ENCODE results near the gene CORT.

- TF ChIP-seq EP300 (IDR thresholded peaks at IDR 0.05): no peak
- no peak for TF ChIP-seq CTCF (IDR thresholded peaks at IDR 0.05)
- no peak for TF ChIP-seq POLR2A (IDR thresholded peaks at IDR 0.05)
These were observed 29.5 kb downstream of the CORT start for GRCh38 chr1:10479296-10479695.
